CD4-positive, alpha-beta T cell treated with Interleukin-6 at 100 ng/mL for 8 hours (primary cell): ENCODE results near the gene EAF1.
"Not testable (repeated sequence)": the region's sequence is repeated elsewhere in the genome, so short reads cannot be mapped to it uniquely, and the experiment has no call there.

ENCODE experiments used
- DNase-seq: peaks from one replicate; pipeline ENCODE4 v3.0.0-alpha.2; 2020; ENCODE audit warnings: mixed read lengths, low spot score

Gene EAF1

GRCh38 chr3:15452156-15452555 lies 24.8 kb downstream of the EAF1 start:
- no peak for DNase-seq

GRCh38 chr3:15452961-15453360 lies 25.6 kb downstream of the EAF1 start:
- DNase-seq = no peak

- DNase-seq = no peak
Measured at GRCh38 chr3:15453501-15453900, 26.1 kb downstream of the EAF1 start.

- no peak for DNase-seq
Measured at GRCh38 chr3:15453991-15454625, 26.7 kb downstream of the EAF1 start.

GRCh38 chr3:15454965-15455364 lies 27.6 kb downstream of the EAF1 start:
- no peak for DNase-seq

- DNase-seq = no peak
Measured at GRCh38 chr3:15455756-15456155, 28.4 kb downstream of the EAF1 start.

- DNase-seq = no peak
Measured at GRCh38 chr3:15456321-15456720, 28.9 kb downstream of the EAF1 start.

GRCh38 chr3:15456915-15457314 lies 29.5 kb downstream of the EAF1 start:
- DNase-seq = not testable (repeated sequence)

GRCh38 chr3:15458212-15458780 lies 30.9 kb downstream of the EAF1 start:
- no peak for DNase-seq

GRCh38 chr3:15460891-15461531 lies 33.6 kb downstream of the EAF1 start:
- peak; percentile 33 for DNase-seq

GRCh38 chr3:15462451-15462850 lies 35.1 kb downstream of the EAF1 start:
- DNase-seq = no peak

GRCh38 chr3:15465876-15466585 lies 38.6 kb downstream of the EAF1 start:
- no peak for DNase-seq

- no peak for DNase-seq
Measured at GRCh38 chr3:15467227-15468181, 40.1 kb downstream of the EAF1 start.

GRCh38 chr3:15470261-15470660 lies 42.9 kb downstream of the EAF1 start:
- no peak for DNase-seq

- DNase-seq = no peak
Measured at GRCh38 chr3:15470849-15471248, 43.5 kb downstream of the EAF1 start.

GRCh38 chr3:15471861-15472260 lies 44.5 kb downstream of the EAF1 start:
- no peak for DNase-seq

GRCh38 chr3:15475161-15475560 lies 47.8 kb downstream of the EAF1 start:
- no peak for DNase-seq

- no peak for DNase-seq
Measured at GRCh38 chr3:15476378-15476777, 49.0 kb downstream of the EAF1 start.

- DNase-seq = no peak
Measured at GRCh38 chr3:15477951-15478639, 50.7 kb downstream of the EAF1 start.

GRCh38 chr3:15478640-15478979 lies 51.2 kb downstream of the EAF1 start:
- DNase-seq = no peak
